H1 (cell line): Measurements from ENCODE around the gene ZBTB33. TPM values are rescaled to one million over a fixed set of nuclear protein-coding genes. Genes with fewer than 3 reads are reported as not detected.

Source experiments
- BCL11A ChIP-seq, 2 experiments: IDR thresholded peaks; one replicate each; pipeline ENCODE4 v1.6.1; 2011; ENCODE audit warnings: low read depth in 2 of 2, low read length in 2 of 2, mild to moderate bottlenecking in 2 of 2
- CBX8 ChIP-seq: fragments of 300-800, 300-1000 bp; sonication (generic); IDR thresholded peaks from 2 replicates; pipeline ENCODE4 v1.7.1; 2016; ENCODE audit warnings: low read depth, low read length, borderline replicate concordance
- CEBPB ChIP-seq: IDR thresholded peaks from 2 replicates; pipeline ENCODE4 v1.6.1; 2012; ENCODE audit warnings: low read depth, low read length
- CHD7 ChIP-seq: fragments of 300-600 bp; sonication (generic); IDR thresholded peaks from 2 replicates; pipeline ENCODE4 v1.7.1; 2012; ENCODE audit warnings: low read length, moderate library complexity, mild to moderate bottlenecking, inconsistent platforms; ENCODE audit not compliant: insufficient replicate concordance
- KDM4A ChIP-seq: IDR thresholded peaks from one replicate; pipeline ENCODE4 v1.7.1; 2012; ENCODE audit warnings: low read depth, mild to moderate bottlenecking, moderate library complexity, low read length, inconsistent platforms; ENCODE audit not compliant: severe bottlenecking
- PHF8 ChIP-seq: fragments of 200-600 bp; sonication (generic); conservative IDR thresholded peaks from 2 replicates; pipeline ENCODE4 v1.7.1; 2012; ENCODE audit warnings: low read depth, mild to moderate bottlenecking, inconsistent platforms, low read length, moderate library complexity
- RFX5 ChIP-seq: IDR thresholded peaks from 2 replicates; pipeline ENCODE4 v1.6.1; 2011; ENCODE audit warnings: low read depth, low read length, improper control_type of control experiment, borderline replicate concordance
- RNF2 ChIP-seq: fragments of 200-900, 300-1000 bp; sonication (generic); IDR thresholded peaks from 2 replicates; pipeline ENCODE4 v1.7.1; 2016; ENCODE audit warnings: borderline replicate concordance, low read depth, mild to moderate bottlenecking, antibody characterized with exemption, low read length; ENCODE audit not compliant: poor library complexity, severe bottlenecking; ENCODE audit errors: missing control alignments
- RXRA ChIP-seq: IDR thresholded peaks from 2 replicates; pipeline ENCODE4 v1.6.1; 2011; ENCODE audit warnings: low read depth, mild to moderate bottlenecking, low read length, moderate library complexity; ENCODE audit not compliant: insufficient read depth
- TAF1 ChIP-seq: IDR thresholded peaks from 2 replicates; pipeline ENCODE4 v1.6.1; 2011; ENCODE audit warnings: mild to moderate bottlenecking, low read depth, low read length
- TEAD4 ChIP-seq: IDR thresholded peaks from 2 replicates; pipeline ENCODE4 v1.6.1; 2012; ENCODE audit warnings: low read depth, low read length, inconsistent platforms, mixed read lengths
- polyA plus RNA-seq, 7 experiments: library from polyadenylated mRNA; depleted of rRNA in 3 of 7; stranded (reverse) in 5 of 7; unstranded in 2 of 7; fragments of >200 nt in 5 of 7; fragments of 200-250 nt in 2 of 7; gene quantifications; 1 replicate in 5 of 7; 2 replicates in 1 of 7; 4 replicates in 1 of 7; pipeline versions ENCODE4 v1.2.1 to v1.2.3, GENCODE V29; 2011 to 2013; ENCODE audit warnings: missing spikeins in 2 of 7, mixed read lengths in 2 of 7
- total RNA-seq: library from RNA; stranded (reverse); fragmentation: NEBNext Ultra II Directional; extraction: Animal tissue kit (Norgen Biotek cat#: 25700); gene quantifications from 2 replicates; pipeline ENCODE4 v1.2.1, GENCODE V29; 2021

The ZBTB33 gene
- total and polyA plus RNA-seq, 2 of the 8 experiments (the other 6 are each of a cell fraction or from before 2014, with no cell fraction given) = 3.4 to 14.9 TPM

GRCh38 chrX:120291211-120291610, 40.6 kb downstream of the ZBTB33 start (continued):
- TF ChIP-seq CHD7 (no peak), KDM4A (no peak), RXRA (no peak), BCL11A (IDR thresholded peaks at IDR 0.05; ENCODE audit: low read depth in 2 of 2, low read length in 2 of 2) (no peak), PHF8 (no peak), RFX5 (no peak), TEAD4 (no peak), TAF1 (no peak), CEBPB (no peak), CBX8 (no peak), RNF2 (no peak)
